K562 (cell line): ENCODE measurements around the gene MDN1. TPM values are rescaled to one million over a fixed set of nuclear protein-coding genes. Genes with fewer than 3 reads are reported as not detected.

Experiments used
- ATAC-seq: fragments of 200-7000 bp; cut with Tn5 transposase; 3 replicates; pipeline ENCODE4 v1.9.1; 2020; ENCODE audit warnings: moderate library complexity
- BruUV-seq: library from RNA; stranded (reverse); fragments of 400-500 nt; replicated peaks from 2 replicates; lab custom pipeline; 2021; lab: Mats Ljungman, UMichigan
- CTCF ChIA-PET: fragments of 300-600 bp; formaldehyde crosslinking; extraction: SDS; loops from one replicate; lab custom pipeline; 2021; ENCODE audit warnings: low intra/inter-chr PET ratio; lab: Yijun Ruan, JAX
- POLR2A ChIA-PET: fragments of 300-600, 350-650 bp; sonication (Branson Sonifier 250); formaldehyde crosslinking; extraction: SDS; loops from one replicate; lab custom pipeline; 2021; ENCODE audit warnings: antibody characterized with exemption, inconsistent platforms; lab: Yijun Ruan, JAX
- DNase-seq, 4 experiments: peaks; one replicate each; pipeline versions ENCODE4 v3.0.0 to v3.0.0-alpha.2; 2011 to 2018; ENCODE audit warnings: low spot score in 3 of 4, mixed read lengths in 3 of 4; ENCODE audit errors: extremely low read depth in 1 of 4
- FAIRE-seq: peaks from 2 replicates; lab custom pipeline; 2011; peaks lifted over from hg19 to GRCh38; lab: Jason Lieb, UNC
- H2AFZ ChIP-seq: 2 replicates; pipeline ENCODE4 v1.6.0; 2011; ENCODE audit warnings: low read depth, low read length, control low read depth, inconsistent platforms
- H3K27ac ChIP-seq: fragments of 200-600 bp; 3 replicates; pipeline ENCODE4 v1.8.0; 2011; ENCODE audit warnings: low read depth, mild to moderate bottlenecking, control low read depth, inconsistent platforms, low read length, moderate library complexity, mixed read lengths; ENCODE audit errors: extremely low read depth
- H3K27me3 ChIP-seq, 2 experiments: fragments of 300-600 bp in 1 of 2; 2 replicates in 1 of 2; 3 replicates in 1 of 2; pipeline versions ENCODE4 v1.6.0 to v1.8.0; 2011; ENCODE audit warnings: inconsistent platforms in 2 of 2, low read length in 2 of 2, mild to moderate bottlenecking in 1 of 2, mixed read lengths in 1 of 2, moderate library complexity in 1 of 2; ENCODE audit not compliant: control insufficient read depth in 2 of 2, insufficient read depth in 2 of 2
- H3K36me3 ChIP-seq: fragments of 300-600 bp; 3 replicates; pipeline ENCODE4 v1.8.0; 2011; ENCODE audit warnings: mild to moderate bottlenecking, low read length, inconsistent platforms; ENCODE audit not compliant: control insufficient read depth, insufficient read depth
- H3K4me1 ChIP-seq, 2 experiments: fragments of 200-600 bp in 1 of 2; replicated peaks in 1 of 2; 2 replicates in 1 of 2; 3 replicates in 1 of 2; pipeline versions ENCODE4 v1.5.1 to v1.8.0; 2011; ENCODE audit warnings: inconsistent platforms in 2 of 2, low read length in 2 of 2, mild to moderate bottlenecking in 1 of 2, mixed read lengths in 1 of 2, moderate library complexity in 1 of 2; ENCODE audit not compliant: control insufficient read depth in 2 of 2, insufficient read depth in 2 of 2
- H3K4me2 ChIP-seq: 2 replicates; pipeline ENCODE4 v1.6.1; 2011; ENCODE audit warnings: low read length, control low read depth, inconsistent platforms, mixed read lengths; ENCODE audit not compliant: insufficient read depth
- H3K4me3 ChIP-seq: fragments of 200-600 bp; sonication (generic), shearing (Covaris generic); 2 replicates; pipeline ENCODE4 v1.5.1; 2016; ENCODE audit warnings: control low read depth, inconsistent platforms
- H3K79me2 ChIP-seq: fragments of 200-600 bp; 3 replicates; pipeline ENCODE4 v1.8.0; 2011; ENCODE audit warnings: low read length, inconsistent platforms; ENCODE audit not compliant: control insufficient read depth, insufficient read depth
- H3K9ac ChIP-seq, 2 experiments: 2 replicates each; pipeline versions ENCODE4 v1.6.0 to v1.6.1; 2011; ENCODE audit warnings: low read depth in 2 of 2, low read length in 2 of 2, control low read depth in 1 of 2, inconsistent platforms in 1 of 2, mild to moderate bottlenecking in 1 of 2, mixed read lengths in 1 of 2; ENCODE audit not compliant: insufficient read depth in 1 of 2
- H3K9me1 ChIP-seq: one replicate; pipeline ENCODE4 v1.6.0; 2011; ENCODE audit warnings: inconsistent platforms, mild to moderate bottlenecking, low read length, moderate library complexity; ENCODE audit not compliant: control insufficient read depth, insufficient read depth
- H3K9me3 ChIP-seq: replicated peaks from 2 replicates; pipeline ENCODE4 v1.5.1; 2011; ENCODE audit warnings: low read depth, low read length, inconsistent platforms; ENCODE audit not compliant: control insufficient read depth, insufficient read depth
- H4K20me1 ChIP-seq: replicated peaks from 2 replicates; pipeline ENCODE4 v1.6.1; 2011; ENCODE audit warnings: low read length, inconsistent platforms, mixed read lengths; ENCODE audit not compliant: control insufficient read depth, insufficient read depth
- CREB3L1 ChIP-seq: fragments of 450-650 bp; IDR thresholded peaks from 2 replicates; pipeline ENCODE4 v1.6.1; 2014; ENCODE audit warnings: low read depth, mild to moderate bottlenecking, moderate library complexity, borderline replicate concordance
- CREB5 ChIP-seq: fragments of 250-450 bp; sonication (Bioruptor Pico); IDR thresholded peaks from 2 replicates; pipeline ENCODE4 v1.5.0; 2020; ENCODE audit warnings: mild to moderate bottlenecking
- HLTF ChIP-seq: fragments of 450-650 bp; IDR thresholded peaks from 2 replicates; pipeline ENCODE4 v1.6.1; 2016
- ILK ChIP-seq: fragments of 450-650 bp; IDR thresholded peaks from 2 replicates; pipeline ENCODE4 v1.6.1; 2016; ENCODE audit warnings: missing genetic modification characterization, low read depth, mild to moderate bottlenecking, missing compliant biosample characterization, moderate library complexity, borderline replicate concordance
- NFE2 ChIP-seq: IDR thresholded peaks from 2 replicates; pipeline ENCODE4 v1.6.1; 2014; ENCODE audit warnings: antibody characterized with exemption, low read depth
- PRDM10 ChIP-seq: fragments of 450-650 bp; IDR thresholded peaks from 2 replicates; pipeline ENCODE4 v1.6.1; 2018; ENCODE audit not compliant: partially characterized antibody
- USF2 ChIP-seq: sonication (generic); formaldehyde crosslinking; IDR thresholded peaks from 2 replicates; pipeline ENCODE4 v1.5.0; 2020; ENCODE audit warnings: missing genetic modification reagents
- XRCC5 ChIP-seq: fragments of 200-400 bp; formaldehyde crosslinking; IDR thresholded peaks from 2 replicates; pipeline ENCODE4 v1.6.1; 2017; ENCODE audit warnings: low read depth, mild to moderate bottlenecking, low read length
- ZBTB49 ChIP-seq: sonication (generic); formaldehyde crosslinking; IDR thresholded peaks from 2 replicates; pipeline ENCODE4 v1.8.0; 2022; ENCODE audit warnings: missing genetic modification reagents, mild to moderate bottlenecking, borderline replicate concordance
- ZNF431 ChIP-seq: sonication (generic); formaldehyde crosslinking; IDR thresholded peaks from 2 replicates; pipeline ENCODE4 v1.8.0; 2022; ENCODE audit warnings: mild to moderate bottlenecking, missing genetic modification reagents
- WGBS: fragments of 100-300 bp; shearing (Covaris generic); methylation state at CpG from one replicate; pipeline ENCODE4 v1.1.6; 2016; ENCODE audit warnings: low coverage, mixed read lengths; ENCODE audit not compliant: insufficient coverage; ENCODE audit errors: missing lambda C conversion rate; 5-methylcytosine and 5-hydroxymethylcytosine counted together
- in situ Hi-C: fragments of 300-500 bp; cut with MboI; formaldehyde crosslinking; loops from 4 replicates; pipeline ENCODE4 v1.15.0; 2018; ENCODE audit warnings: inconsistent platforms, mixed read lengths
- intact Hi-C: fragments of 100-400 bp; cut with micrococcal nuclease; formaldehyde crosslinking; loops from 2 replicates; pipeline ENCODE4 v1.14.2; 2022
- polyA plus RNA-seq, 8 experiments: library from polyadenylated mRNA; depleted of rRNA in 4 of 8; stranded (reverse) in 5 of 8; unstranded in 3 of 8; fragments of >200 nt; fragmentation: Nextera tagmentation in 2 of 8; fragmentation: Illumina TruSeq in 1 of 8; extraction: Ambion mirVana in 2 of 8; extraction: Trizol in 1 of 8; gene quantifications; 2 replicates each; pipeline versions ENCODE4 v1.2.1 to v1.2.3, GENCODE V29; 2011 to 2014; ENCODE audit warnings: inconsistent platforms in 1 of 8, missing spikeins in 1 of 8
- total RNA-seq, 7 experiments: library from RNA; depleted of rRNA in 6 of 7; stranded (reverse); fragments of >200 nt in 6 of 7; fragmentation: Illumina TruSeq in 2 of 7; extraction: Trizol in 2 of 7; gene quantifications; 2 replicates each; pipeline versions ENCODE4 v1.2.1 to v1.2.3, GENCODE V29; 2011 to 2021; ENCODE audit warnings: low replicate concordance in 1 of 7

MDN1 gene
- total and polyA plus RNA-seq, 9 of the 15 experiments (the other 6 are each of a cell fraction or from before 2014, with no cell fraction given), result 25.6 to 93.6 (median 43.0) TPM

GRCh38 chr6:89763550-89763949, 56.0 kb downstream of the MDN1 start (continued):
- TF ChIP-seq CREB3L1 (no peak), PRDM10 (no peak), NFE2 (peak; percentile 62), XRCC5 (no peak)

- ATAC-seq (no peak), FAIRE-seq (no peak), DNase-seq (no peak)
- H3K9ac ChIP-seq, result no peak overlapping the region
- H3K27ac ChIP-seq, result no peak overlapping the region
- no peaks in the 10 kb centered on the region for H3K4me1 ChIP-seq
- ChIA-PET CTCF (no interaction called here), POLR2A (no interaction called here)
- H4K20me1 ChIP-seq, result no peaks in the 10 kb centered on the region
- no peaks in the 10 kb centered on the region for H3K9me1 ChIP-seq
- intact Hi-C loops, result no loop called here
- H2AFZ ChIP-seq, result no peak overlapping the region
- no peaks in the 10 kb centered on the region for H3K9me3 ChIP-seq
- BruUV-seq, result no TSS peak
- no peaks in the 10 kb centered on the region for H3K27me3 ChIP-seq
- no peak overlapping the region for H3K4me3 ChIP-seq
- H3K4me2 ChIP-seq, result no peak overlapping the region
- peaks cover 86% of the 10 kb centered on the region for H3K36me3 ChIP-seq
- H3K79me2 ChIP-seq, result no peaks in the 10 kb centered on the region
- in situ Hi-C loops, result no loop called here
- 86% methylated on average over 1 of the region's 1 CpG for WGBS
- TF ChIP-seq HLTF, result no peak
- no peak for TF ChIP-seq ZNF431 (CRISPR knock-in tag)
- no peak for TF ChIP-seq CREB5 (CRISPR knock-in tag)
- TF ChIP-seq ZBTB49 (CRISPR knock-in tag), result no peak
- TF ChIP-seq USF2 (CRISPR knock-in tag), result no peak
- TF ChIP-seq ILK, result no peak
Observed at GRCh38 chr6:89758830-89759229, 60.8 kb downstream of the MDN1 start.
